MM.1S (cell line): ENCODE data around the gene ACTBL2.

Experiments used
- DNase-seq: peaks from one replicate; pipeline ENCODE4 v3.0.0-alpha.2; 2015
- H2AFZ ChIP-seq: fragments of 300-600 bp; sonication (generic); 2 replicates; pipeline ENCODE4 v1.6.0; 2016; ENCODE audit warnings: antibody characterized with exemption, low read length
- H3F3A ChIP-seq: fragments of 300-600 bp; sonication (generic); 2 replicates; pipeline ENCODE4 v1.6.1; 2016; ENCODE audit warnings: mild to moderate bottlenecking, antibody characterized with exemption, low read length, moderate library complexity, mixed read lengths; ENCODE audit not compliant: insufficient read depth
- H3K27ac ChIP-seq: fragments of 300-600 bp; sonication (generic); 2 replicates; pipeline ENCODE4 v1.5.1; 2016; ENCODE audit warnings: mild to moderate bottlenecking, low read length
- H3K27me3 ChIP-seq: fragments of 300-600 bp; sonication (generic); replicated peaks from 2 replicates; pipeline ENCODE4 v1.6.0; 2016; ENCODE audit warnings: low read length; ENCODE audit not compliant: insufficient read depth
- H3K36me3 ChIP-seq: fragments of 300-600 bp; sonication (generic); replicated peaks from 2 replicates; pipeline ENCODE4 v1.6.1; 2016; ENCODE audit warnings: mild to moderate bottlenecking, low read length, mixed read lengths; ENCODE audit not compliant: insufficient read depth
- H3K4me1 ChIP-seq: fragments of 300-600 bp; sonication (generic); 2 replicates; pipeline ENCODE4 v1.6.1; 2016; ENCODE audit warnings: low read length, mixed read lengths
- H3K4me2 ChIP-seq: fragments of 300-600 bp; sonication (generic); 2 replicates; pipeline ENCODE4 v1.6.0; 2016; ENCODE audit warnings: low read depth, low read length
- H3K4me3 ChIP-seq: fragments of 300-600 bp; sonication (generic); 2 replicates; pipeline ENCODE4 v1.5.1; 2016; ENCODE audit warnings: low read length, mixed read lengths
- H3K79me2 ChIP-seq: fragments of 300-600 bp; sonication (generic); 2 replicates; pipeline ENCODE4 v1.6.1; 2016; ENCODE audit warnings: mixed run types, low read length, mixed read lengths
- H3K9ac ChIP-seq: fragments of 300-600 bp; sonication (generic); 2 replicates; pipeline ENCODE4 v1.6.1; 2016; ENCODE audit warnings: low read length, mixed read lengths
- H3K9me2 ChIP-seq: fragments of 300-600 bp; sonication (generic); replicated peaks from 2 replicates; pipeline ENCODE4 v1.6.1; 2016; ENCODE audit warnings: mild to moderate bottlenecking, low read length, mixed read lengths; ENCODE audit not compliant: insufficient read depth
- H3K9me3 ChIP-seq: fragments of 300-600 bp; sonication (generic); replicated peaks from 2 replicates; pipeline ENCODE4 v1.6.1; 2016; ENCODE audit warnings: mild to moderate bottlenecking, low read length, mixed read lengths; ENCODE audit not compliant: insufficient read depth
- H4K20me1 ChIP-seq: fragments of 300-600 bp; sonication (generic); 2 replicates; pipeline ENCODE4 v1.6.1; 2016; ENCODE audit warnings: mild to moderate bottlenecking, low read length, moderate library complexity, mixed read lengths; ENCODE audit not compliant: insufficient read depth
- EZH2 ChIP-seq: fragments of 300-600 bp; sonication (generic); optimal IDR thresholded peaks from 2 replicates; pipeline ENCODE3; 2017; ENCODE audit warnings: low read depth, mild to moderate bottlenecking, antibody characterized with exemption, low read length, mixed read lengths
- EZH2phosphoT487 ChIP-seq: fragments of 300-600 bp; sonication (generic); IDR thresholded peaks from 2 replicates; pipeline ENCODE4 v1.6.1; 2018; ENCODE audit warnings: antibody characterized with exemption, low read length
- TF ChIP-seq, protein P1 (sequence below): fragments of 300-600 bp; sonication (generic); IDR thresholded peaks from 2 replicates; pipeline ENCODE4 v1.5.1; 2016; ENCODE audit warnings: antibody characterized with exemption, low read length, mixed read lengths

ACTBL2 gene

DNA sequence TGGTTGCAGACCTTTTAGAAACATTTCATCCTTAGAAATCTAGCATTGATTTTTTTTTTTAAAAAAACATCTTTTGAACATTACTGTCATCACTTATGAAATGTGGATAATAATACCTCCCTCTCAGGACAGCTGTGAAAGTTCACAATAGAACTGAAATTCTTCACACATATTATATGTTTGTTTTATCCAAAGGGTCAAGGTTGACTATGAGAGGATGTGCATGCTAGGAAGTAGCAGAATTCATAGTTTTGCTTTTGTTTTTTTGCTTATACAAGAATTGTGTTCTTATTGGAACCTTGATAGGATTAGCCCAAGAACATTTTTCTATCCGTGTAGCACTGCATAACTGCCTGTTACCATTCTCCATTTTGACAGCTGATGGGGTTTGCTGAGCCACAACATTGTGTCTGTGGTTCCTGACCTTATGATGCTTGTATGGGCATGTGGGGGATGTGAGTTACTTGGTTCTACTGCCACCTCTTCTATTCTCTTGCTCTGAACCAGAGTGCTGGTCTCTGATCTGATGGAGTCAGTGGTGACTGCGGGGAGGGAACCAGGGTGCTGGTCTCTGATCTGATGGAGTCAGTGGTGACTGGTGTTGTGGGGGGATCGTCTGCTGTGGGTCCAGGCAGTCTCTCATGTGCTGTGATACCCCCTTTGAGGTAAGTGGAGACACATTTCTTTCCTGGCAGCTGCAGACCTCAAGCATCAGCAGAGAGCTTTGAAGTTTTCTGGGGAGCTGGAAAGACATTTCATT, 27.1 kb upstream of the ACTBL2 start:
- no peaks in the 10 kb centered on the region for H4K20me1 ChIP-seq
- H3K79me2 ChIP-seq: no peaks in the 10 kb centered on the region
- H3K36me3 ChIP-seq: no peaks in the 10 kb centered on the region
- no peaks in the 10 kb centered on the region for H3K9me2 ChIP-seq
- no peaks in the 10 kb centered on the region for H3K9me3 ChIP-seq
- DNase-seq: no peak
- H3K27ac ChIP-seq: no peak overlapping the region
- no peaks in the 10 kb centered on the region for H3K4me1 ChIP-seq
- no peak overlapping the region for H3K4me3 ChIP-seq
- no peak overlapping the region for H2AFZ ChIP-seq
- H3F3A ChIP-seq: no peaks in the 10 kb centered on the region
- TF ChIP-seq, protein P1, sequence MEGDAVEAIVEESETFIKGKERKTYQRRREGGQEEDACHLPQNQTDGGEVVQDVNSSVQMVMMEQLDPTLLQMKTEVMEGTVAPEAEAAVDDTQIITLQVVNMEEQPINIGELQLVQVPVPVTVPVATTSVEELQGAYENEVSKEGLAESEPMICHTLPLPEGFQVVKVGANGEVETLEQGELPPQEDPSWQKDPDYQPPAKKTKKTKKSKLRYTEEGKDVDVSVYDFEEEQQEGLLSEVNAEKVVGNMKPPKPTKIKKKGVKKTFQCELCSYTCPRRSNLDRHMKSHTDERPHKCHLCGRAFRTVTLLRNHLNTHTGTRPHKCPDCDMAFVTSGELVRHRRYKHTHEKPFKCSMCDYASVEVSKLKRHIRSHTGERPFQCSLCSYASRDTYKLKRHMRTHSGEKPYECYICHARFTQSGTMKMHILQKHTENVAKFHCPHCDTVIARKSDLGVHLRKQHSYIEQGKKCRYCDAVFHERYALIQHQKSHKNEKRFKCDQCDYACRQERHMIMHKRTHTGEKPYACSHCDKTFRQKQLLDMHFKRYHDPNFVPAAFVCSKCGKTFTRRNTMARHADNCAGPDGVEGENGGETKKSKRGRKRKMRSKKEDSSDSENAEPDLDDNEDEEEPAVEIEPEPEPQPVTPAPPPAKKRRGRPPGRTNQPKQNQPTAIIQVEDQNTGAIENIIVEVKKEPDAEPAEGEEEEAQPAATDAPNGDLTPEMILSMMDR: no peak
- no peak for TF ChIP-seq EZH2phosphoT487
- TF ChIP-seq EZH2: no peak
- no peak overlapping the region for H3K9ac ChIP-seq
- no peaks in the 10 kb centered on the region for H3K27me3 ChIP-seq
- H3K4me2 ChIP-seq: no peak overlapping the region

DNA sequence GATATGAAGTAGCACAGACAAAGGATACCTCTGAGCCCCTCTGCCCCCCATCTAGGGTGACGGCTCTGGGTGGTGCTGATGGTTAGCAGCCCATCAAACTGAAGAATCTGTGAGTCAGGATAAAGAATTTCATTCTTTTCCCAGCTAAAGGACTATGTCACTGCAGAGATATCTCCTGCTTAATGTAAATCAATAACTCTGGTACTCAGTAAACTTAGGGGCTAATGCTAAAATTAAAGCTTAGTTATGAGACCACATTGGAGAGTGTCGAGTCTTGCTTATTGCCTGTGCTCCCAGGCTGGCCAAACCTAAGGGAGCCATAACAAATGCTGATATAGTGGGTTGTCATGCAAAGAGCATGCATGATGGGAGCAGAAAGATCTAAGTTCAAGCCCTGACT, 25.6 kb upstream of the ACTBL2 start:
- Histone ChIP-seq H2AFZ (no peak overlapping the region), H3K27me3 (no peaks in the 10 kb centered on the region), H3K4me2 (no peak overlapping the region), H3K9me2 (no peaks in the 10 kb centered on the region), H3K4me3 (no peak overlapping the region), H4K20me1 (no peaks in the 10 kb centered on the region), H3K27ac (no peak overlapping the region), H3K9ac (no peak overlapping the region), H3F3A (no peaks in the 10 kb centered on the region), H3K36me3 (no peaks in the 10 kb centered on the region), H3K79me2 (no peaks in the 10 kb centered on the region), H3K4me1 (no peaks in the 10 kb centered on the region), H3K9me3 (no peaks in the 10 kb centered on the region)
- no peak for DNase-seq
- TF ChIP-seq, protein P1: no peak

DNA sequence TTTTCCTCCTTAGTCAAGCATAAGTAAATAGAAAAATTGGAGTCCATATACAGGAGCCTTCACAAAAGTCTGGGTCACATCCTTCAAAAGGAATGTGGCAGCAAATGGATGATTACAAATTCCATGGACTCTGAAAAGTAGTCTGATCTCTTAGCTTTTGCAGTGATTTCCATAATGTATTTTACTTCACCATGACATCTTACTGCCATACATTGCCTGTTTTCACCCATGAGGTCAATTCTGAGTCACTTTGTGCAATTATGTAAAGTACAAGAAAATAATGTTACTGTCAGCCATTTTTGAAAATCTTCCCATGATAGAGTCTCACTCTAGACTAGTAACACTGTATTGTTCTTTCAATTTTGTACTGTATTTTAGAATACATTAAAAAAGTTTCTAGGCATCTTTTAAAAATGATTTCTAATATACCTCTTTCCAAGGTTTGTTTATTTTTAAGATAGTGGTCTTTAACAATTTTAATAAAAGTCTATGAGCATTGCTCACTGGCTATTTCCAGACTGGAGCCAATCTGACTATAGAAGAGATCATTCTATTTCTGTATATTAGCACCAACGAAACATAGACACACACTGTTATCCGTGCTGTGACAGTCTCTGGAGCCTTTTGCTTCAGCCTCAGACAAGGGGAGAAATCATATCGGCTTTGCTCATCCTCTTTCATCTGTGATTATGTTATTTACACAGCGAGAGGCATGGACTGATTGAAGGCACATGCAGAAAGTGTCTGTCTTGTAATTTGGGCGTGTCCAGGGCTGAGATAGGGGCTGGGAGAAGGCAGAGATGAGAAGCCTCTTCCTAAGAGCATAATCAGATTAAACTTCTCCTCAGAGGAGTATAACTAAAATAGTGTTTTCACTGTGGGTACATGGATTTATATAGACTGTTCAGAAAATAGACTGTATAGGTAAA, 22.9 kb upstream of the ACTBL2 start:
- no peaks in the 10 kb centered on the region for H3K27me3 ChIP-seq
- H3K9ac ChIP-seq: no peak overlapping the region
- H3K27ac ChIP-seq: no peak overlapping the region
- H4K20me1 ChIP-seq: no peaks in the 10 kb centered on the region
- H3F3A ChIP-seq: no peaks in the 10 kb centered on the region
- H3K4me2 ChIP-seq: no peak overlapping the region
- no peak for DNase-seq
- TF ChIP-seq, protein P1: no peak
- no peak for TF ChIP-seq EZH2phosphoT487
- no peak for TF ChIP-seq EZH2
- no peaks in the 10 kb centered on the region for H3K79me2 ChIP-seq
- no peak overlapping the region for H3K4me3 ChIP-seq
- H3K9me3 ChIP-seq: no peaks in the 10 kb centered on the region
- no peaks in the 10 kb centered on the region for H3K9me2 ChIP-seq
- H3K36me3 ChIP-seq: no peaks in the 10 kb centered on the region
- no peaks in the 10 kb centered on the region for H3K4me1 ChIP-seq
- no peak overlapping the region for H2AFZ ChIP-seq
